CD4-positive, alpha-beta T cell treated with Interleukin-12 subunit alpha and Interleukin-12 subunit beta, for 1 hour (primary cell): ENCODE data around the gene MNX1.

ENCODE experiments used
- DNase-seq: peaks from one replicate; pipeline ENCODE4 v3.0.0-alpha.2; 2020

The MNX1 gene

DNA sequence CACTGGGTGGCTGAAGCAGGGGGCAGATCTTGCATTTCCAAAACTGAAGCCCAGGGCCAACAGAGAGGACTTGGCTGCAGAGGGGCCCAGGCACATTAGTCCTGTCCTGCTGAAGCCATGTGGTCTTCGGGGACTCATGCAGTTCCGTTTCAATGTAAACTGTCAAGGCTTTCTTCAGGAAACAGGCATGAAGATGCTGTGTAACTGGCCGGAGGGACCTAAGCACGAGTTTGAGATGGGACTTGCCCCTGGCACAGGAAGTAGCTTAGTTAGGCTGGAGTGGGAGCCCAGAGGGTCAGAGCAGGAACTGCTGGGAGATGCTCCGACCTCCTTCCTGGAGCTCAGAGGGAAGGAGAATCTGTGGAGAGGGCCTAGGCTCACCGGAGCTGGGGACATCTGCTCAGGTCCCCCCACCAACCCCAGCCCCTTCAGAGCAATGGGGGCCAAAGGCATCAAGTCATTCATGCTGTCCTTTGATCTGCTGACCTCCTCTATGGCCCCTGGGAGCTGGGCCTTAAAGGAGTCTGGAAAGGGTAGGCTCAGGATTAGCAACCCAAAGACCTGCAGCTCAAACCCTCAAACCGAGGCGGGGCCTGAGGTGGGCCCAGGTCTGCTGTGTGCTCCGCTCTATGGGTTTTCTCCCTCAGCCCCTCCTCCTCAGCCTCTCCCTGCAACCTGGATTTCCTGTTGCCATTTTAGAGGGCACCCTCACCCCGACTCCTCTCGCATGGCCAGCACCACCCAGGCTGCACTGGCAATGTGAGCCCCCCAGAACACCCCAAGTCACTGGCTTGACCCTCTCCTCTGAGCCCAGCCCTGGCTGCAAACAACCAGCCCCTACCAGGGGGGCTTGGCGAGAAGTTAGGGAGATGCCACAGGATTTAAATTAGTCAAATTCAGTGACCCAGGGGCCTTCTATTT lies 4.4 kb upstream of the MNX1 start:
- no peak for DNase-seq

DNA sequence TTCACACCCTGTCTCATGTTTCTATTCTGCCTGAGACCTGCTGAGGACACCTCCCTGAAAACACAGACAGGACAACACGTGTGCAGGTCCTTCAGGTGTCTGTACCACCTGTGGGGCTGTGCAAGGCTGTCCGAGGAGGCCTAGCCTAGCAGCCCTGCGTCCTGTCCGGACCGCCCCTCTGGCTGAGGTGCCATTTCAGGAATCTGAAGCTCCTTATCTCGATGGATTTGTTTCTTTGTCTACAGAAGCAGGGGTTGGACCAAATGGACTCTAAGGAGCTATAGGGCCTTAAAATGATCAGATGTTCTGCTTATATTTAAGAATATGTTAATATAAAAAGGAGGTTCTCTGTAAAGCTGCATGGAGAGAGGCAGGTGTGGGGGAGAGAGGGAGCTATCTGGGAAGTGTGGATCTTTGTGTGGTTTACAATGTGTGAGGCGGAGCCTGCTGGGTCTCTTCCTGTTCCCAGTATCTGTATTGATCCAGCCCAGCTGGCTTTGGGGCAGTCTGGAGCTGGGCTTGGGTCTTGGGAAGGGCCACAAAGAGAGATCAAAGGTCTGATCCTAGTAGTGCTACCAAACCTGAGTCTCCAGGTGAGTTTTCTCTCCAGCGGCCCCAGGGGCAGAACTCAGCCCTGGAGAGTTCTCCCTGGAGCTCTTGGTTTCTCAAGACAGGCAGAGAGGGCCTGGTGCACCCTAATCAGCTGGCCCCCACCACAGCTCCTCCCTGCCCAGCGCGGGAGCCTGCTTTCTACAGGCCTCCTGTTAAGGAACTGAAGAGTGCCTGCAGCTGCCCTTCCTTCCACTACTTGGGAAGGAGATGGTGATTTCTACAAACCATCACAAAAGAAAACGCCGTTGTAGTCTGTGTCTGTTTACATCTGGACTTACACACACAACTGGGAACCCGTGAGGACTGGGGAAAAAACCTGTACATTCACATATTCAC lies 3.4 kb upstream of the MNX1 start:
- DNase-seq = no peak

DNA sequence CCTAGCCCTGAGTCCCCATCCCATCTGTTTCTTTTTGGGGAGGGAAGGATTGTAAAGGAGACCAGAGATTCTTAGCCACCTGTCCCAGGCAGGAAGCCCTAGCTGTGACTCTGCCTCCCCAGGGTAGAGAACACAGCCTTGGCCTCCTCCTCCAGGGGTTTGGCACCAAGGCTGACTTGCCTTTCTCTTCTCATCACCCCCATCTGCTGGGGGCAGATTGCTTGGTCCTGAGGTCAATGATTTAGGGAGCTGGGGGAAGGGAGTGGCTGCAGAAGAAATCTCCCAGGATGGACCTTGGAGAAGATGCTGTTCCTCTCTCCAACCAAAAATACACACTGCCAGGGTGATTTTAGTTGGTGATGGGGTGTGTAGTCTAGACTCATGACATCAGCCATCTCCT lies 2.6 kb upstream of the MNX1 start:
- no peak for DNase-seq

DNA sequence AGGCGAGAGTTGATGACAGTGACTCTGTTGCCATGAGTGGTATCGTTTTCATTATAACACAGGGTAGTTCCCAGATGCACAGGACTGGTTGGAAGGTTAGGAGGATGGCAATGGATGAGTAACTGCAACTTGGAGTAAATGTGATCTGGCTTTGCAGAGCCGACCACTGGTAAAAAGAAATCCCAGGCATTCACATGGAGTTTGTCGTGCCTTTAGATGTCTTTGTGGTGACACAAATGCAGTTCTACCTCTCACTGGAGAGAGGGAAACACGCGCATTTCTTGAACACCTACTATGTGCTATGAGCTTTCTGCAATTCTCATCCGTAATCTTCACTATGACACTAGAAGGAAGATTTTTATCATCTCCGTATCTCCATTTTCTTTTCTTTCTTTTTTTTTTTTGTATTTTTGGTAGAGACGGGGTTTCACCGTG lies 1.7 kb upstream of the MNX1 start:
- DNase-seq = no peak

DNA sequence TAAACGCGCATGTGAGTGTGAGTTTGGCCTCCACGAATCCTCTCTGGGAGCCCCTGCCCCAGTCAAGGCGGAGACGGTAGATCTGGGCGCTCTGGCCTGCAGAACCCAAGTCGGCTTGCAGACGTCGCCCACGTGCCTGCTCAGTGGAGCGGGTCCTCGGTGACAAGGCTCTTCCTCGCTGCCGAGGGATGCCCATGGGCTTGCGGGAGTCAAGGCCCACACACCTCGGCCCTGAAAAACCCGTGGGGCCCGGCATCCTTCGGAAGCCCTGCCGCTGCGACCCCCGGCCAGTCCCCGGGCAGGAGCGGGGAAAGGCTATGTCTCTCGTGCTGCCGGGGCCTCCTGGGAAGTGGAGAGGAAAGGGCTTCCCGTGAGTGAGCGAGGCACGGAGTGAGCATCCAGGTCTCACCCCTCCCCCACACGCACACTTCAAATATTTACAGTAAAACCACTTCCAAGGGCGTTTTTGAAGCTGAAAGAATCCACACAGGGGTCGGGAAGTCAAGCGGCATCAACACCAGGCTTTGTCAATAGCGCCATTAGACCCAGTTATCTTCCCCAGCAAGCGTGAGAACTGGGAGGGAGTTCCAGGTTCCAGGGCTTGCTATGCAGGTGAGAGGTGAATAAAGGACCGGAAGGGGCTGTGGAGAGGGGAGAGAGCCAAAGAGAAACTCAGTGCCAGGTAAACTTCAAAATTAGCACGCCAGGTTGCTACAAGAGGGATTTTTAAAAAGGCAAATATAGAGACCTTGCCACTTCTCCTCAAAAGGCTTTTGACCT lies 1.1 kb upstream of the MNX1 start:
- DNase-seq = no peak

DNA sequence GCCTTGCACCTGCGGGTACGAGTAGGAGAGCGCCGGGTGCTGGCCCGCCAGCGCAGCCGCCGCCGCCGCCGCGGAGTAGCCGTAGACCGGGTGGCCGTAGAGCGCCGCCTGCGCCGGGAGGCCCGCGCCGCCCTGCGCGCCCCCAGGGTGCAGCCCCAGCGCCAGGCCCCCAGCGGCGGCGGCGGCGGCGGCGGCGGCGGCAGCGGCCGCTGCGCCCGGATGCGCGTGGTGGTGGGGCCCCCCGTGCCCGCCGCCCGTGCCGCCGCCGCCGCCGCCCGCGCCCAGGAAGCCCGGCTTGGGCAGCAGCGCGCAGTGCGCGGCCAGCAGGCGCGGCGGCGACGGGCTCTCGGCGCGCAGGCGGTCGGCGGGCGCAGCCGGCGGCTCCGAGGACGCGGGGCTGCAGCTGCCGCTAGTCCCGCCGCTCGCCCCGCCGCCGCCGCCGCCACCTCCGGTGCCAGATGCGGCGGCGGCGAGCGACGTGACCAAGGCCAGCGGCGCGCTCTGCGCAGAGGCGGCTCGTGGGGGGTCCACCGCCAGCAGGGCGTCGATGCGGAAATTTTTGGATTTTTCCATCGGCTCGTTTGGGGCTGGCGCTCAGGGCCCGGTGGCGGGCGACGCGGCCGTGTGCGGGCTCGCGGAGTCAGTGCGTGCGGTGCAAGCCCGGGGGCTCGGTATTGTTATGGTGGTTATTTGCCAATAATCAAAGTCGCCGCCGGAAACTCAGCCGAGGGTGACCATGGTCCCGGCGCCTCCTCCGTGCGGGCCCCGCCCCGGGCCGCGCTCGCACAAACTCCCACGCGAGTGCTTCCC lies 480 bp downstream of the MNX1 start:
- no peak for DNase-seq

GRCh38 chr7:157009170-157009777 lies 1.2 kb downstream of the MNX1 start:
- DNase-seq = no peak

DNA sequence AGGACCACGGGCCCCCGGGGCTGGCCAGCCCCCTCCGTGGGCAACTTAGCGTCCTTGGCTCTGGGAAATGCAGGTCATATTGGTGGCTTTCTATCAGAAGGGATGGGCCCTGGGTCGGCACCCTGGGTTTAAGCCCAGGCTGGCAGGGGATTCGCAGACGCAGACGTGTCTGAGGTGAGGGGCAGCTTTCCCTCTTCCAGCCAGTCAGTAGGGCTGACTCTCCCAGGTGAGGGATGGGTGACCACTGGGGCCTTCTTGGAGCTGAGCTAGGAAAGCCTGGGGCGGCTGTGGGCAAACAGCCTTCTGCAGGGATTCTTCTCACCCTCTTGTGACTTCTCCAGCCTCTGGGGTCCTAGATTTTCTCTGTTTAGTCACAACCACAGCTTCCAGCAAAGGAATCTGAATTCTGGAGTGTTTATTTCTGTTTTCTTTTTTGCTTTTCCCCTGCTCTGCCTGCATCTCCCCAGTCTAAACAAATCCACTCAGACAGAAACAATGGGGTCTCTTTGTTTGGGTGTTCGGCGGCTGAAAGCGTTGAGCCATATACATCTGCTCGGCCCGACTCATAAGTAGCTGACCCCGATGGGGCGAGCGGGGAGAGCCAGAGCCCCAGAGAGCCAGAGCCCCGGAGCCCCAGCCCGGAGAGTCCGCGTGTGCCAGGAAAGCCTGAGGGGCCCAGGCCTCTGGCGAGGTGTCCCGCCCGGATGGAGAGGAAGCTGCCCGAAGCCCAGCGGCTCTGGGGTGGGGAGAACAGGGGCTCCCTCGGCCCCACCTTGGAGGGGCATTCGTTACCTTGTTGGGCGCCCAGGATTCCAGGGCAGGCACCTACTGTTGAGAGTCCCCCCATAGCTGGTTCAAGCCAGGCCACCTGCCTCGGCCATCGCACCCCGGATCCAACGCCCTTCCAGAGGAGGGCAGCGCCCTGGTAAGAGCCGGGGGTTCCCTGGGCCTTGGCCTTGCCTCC lies 2.0 kb downstream of the MNX1 start:
- no peak for DNase-seq

- DNase-seq = no peak
These were observed 2.9 kb downstream of the MNX1 start for GRCh38 chr7:157007470-157008066.

GRCh38 chr7:157006829-157007469 lies 3.5 kb downstream of the MNX1 start:
- DNase-seq = no peak

- no peak for DNase-seq
These were observed 4.2 kb downstream of the MNX1 start for GRCh38 chr7:157006205-157006747.

- DNase-seq = no peak
These were observed 4.8 kb downstream of the MNX1 start for GRCh38 chr7:157005456-157006204.

DNA sequence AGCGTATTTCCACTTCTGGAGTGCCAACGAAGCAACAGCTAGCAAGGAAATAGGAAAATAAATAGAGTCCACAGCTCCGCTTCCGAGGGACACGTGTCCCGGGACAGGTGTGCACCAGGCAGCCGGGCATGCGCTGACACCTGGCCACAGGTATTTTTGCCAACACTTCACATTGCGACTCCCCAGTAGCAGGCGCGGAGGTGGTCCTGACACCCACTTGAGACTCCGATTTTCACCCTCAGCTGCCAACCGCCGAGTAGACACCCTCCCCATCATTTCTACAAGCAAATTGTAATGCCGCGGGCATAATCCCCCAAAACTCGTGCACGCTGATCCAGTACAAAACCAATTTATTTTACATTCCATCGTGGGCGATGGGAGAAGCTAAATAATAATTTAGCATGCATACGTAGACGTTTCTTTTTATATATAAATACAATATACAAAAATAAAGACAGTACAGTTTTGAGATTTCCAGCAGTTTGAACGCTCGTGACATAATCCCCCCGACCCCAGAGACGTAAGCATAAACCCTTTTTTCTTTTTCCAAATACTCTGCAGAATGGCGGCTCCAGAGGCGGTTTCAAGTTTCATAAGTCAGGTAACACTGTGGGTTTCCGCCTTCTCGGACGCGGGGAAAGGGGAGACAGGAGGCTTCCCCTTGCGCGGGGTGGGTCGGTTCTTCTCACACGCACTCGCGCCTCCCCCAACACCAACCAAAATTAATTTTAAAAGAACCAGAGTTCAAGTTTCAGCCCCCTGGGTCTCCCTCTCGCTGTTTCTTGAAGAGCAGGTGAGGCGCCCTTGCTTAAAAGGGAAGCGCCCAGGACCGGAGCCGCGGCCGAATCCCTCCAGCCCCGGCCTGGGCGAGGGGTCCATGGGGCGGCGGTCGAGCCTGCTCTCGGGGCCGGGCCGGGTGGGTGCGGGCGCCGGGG lies 5.7 kb downstream of the MNX1 start:
- no peak for DNase-seq

DNA sequence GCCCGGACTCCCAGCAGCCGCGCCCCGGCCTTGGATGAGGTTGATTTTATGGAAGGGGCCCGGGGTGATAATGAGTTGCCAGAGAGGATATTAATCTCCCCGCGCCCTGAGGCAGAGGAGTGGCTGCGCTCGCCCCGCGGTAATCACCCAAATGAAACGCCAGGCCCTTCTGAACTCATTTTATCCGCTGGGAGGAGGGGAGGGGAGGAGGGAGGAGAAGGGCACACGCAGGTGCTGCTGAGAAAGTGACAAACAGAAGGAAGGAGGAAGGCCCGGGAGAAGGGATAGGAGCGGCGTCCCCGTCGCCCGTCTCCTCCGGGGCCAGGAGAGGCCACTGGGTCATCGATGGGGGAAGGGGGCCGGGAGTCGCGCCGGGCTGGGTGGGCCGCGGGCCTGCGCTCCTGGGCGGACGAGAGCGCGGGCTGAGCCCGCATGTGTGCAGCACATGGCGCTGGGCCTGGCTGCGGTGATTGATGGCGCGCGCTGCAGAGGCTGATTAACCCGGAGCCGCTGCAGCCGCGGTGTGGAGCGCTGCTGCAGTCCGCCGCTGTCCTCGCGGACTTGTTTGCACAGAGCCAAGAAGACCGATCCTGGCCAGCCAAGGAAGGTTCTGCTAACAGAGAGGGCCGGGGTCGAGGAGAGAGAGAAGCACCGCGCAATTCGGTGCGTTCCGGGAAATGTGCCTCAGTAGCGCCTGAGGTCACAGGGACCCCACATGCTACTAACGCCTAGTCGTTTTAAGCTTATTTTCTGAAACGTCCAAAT lies 6.5 kb downstream of the MNX1 start:
- no peak for DNase-seq

- DNase-seq = no peak
These were observed 7.1 kb downstream of the MNX1 start for GRCh38 chr7:157003445-157003755.

GRCh38 chr7:157002819-157003421 lies 7.5 kb downstream of the MNX1 start:
- no peak for DNase-seq
